Lung (tissue), 12 donors: ENCODE results near the gene SGTA. TPM values are rescaled to one million over a fixed set of nuclear protein-coding genes. Genes with fewer than 3 reads are reported as not detected.

ENCODE experiments used
- ATAC-seq: fragments of 200-7000 bp; cut with Tn5 transposase; one replicate; pipeline ENCODE4 v1.9.1; 2020; ENCODE audit warnings: moderate number of reproducible peaks; ENCODE audit not compliant: insufficient read depth, low FRiP score
- DNase-seq, 3 donors: peaks; one replicate each; pipeline ENCODE4 v3.0.0-alpha.2; 2013 to 2017
- H3K27ac ChIP-seq, 2 donors: one replicate each; pipeline ENCODE4 v1.5.1; 2013; ENCODE audit warnings: mild to moderate bottlenecking in 2 of 2, moderate library complexity in 2 of 2, control low read depth in 1 of 2, inconsistent platforms in 1 of 2, low read depth in 1 of 2, low read length in 1 of 2
- H3K27me3 ChIP-seq, 3 donors: one replicate each; pipeline ENCODE4 v1.5.1; 2013; ENCODE audit warnings: low read length in 2 of 3; ENCODE audit not compliant: control insufficient read depth in 3 of 3, insufficient read depth in 3 of 3
- H3K36me3 ChIP-seq, 4 donors: one replicate each; pipeline ENCODE4 v1.5.1; 2013; ENCODE audit warnings: low read length in 4 of 4, mild to moderate bottlenecking in 1 of 4, moderate library complexity in 1 of 4; ENCODE audit not compliant: control insufficient read depth in 4 of 4, insufficient read depth in 4 of 4
- H3K4me1 ChIP-seq, 5 donors: one replicate each; pipeline ENCODE4 v1.5.1; 2013; ENCODE audit warnings: low read length in 5 of 5, mild to moderate bottlenecking in 2 of 5, moderate library complexity in 1 of 5; ENCODE audit not compliant: control insufficient read depth in 5 of 5, insufficient read depth in 5 of 5
- H3K4me3 ChIP-seq: one replicate; pipeline ENCODE4 v1.5.1; 2013; ENCODE audit warnings: mild to moderate bottlenecking, control low read depth, moderate library complexity
- H3K9ac ChIP-seq, 2 donors: one replicate each; pipeline ENCODE4 v1.5.1; 2013; ENCODE audit warnings: low read length in 2 of 2, control low read depth in 1 of 2; ENCODE audit not compliant: insufficient read depth in 1 of 2
- H3K9me3 ChIP-seq, 4 donors: one replicate each; pipeline ENCODE4 v1.5.1; 2013; ENCODE audit warnings: low read length in 3 of 4, mild to moderate bottlenecking in 1 of 4, moderate library complexity in 1 of 4; ENCODE audit not compliant: control insufficient read depth in 4 of 4, insufficient read depth in 3 of 4
- WGBS, 2 donors: extraction: QIAGEN DNeasy Blood & Tissue Kit; methylation state at CpG; one replicate each; pipeline ENCODE4 v1.1.7; 2013; 5-methylcytosine and 5-hydroxymethylcytosine counted together
- polyA plus RNA-seq, 2 donors: library from polyadenylated mRNA; stranded (reverse); fragments of 200-250 nt; gene quantifications; one replicate each; pipeline ENCODE4 v1.2.1, GENCODE V29; 2013
- total RNA-seq, 2 donors: library from RNA; depleted of rRNA in 1 of 2; stranded (reverse); fragments of >200 nt in 1 of 2; gene quantifications; one replicate each; pipeline ENCODE4 v1.2.1, GENCODE V29; 2014 to 2021
- TF ChIP-seq, protein P1 (sequence below): IDR thresholded peaks from 2 replicates; pipeline ENCODE4 v1.5.1; 2012; ENCODE audit warnings: mild to moderate bottlenecking; ENCODE audit errors: control extremely low read depth, extremely low read depth
- donor health status: control.
- donor health status: control.
- donor health status: Bipolar disorder and iron deficiency.
- donor health status: healthy.
- donor health status: DM: yes; HTN: yes; CAD: no.

SGTA gene
- total and polyA plus RNA-seq, 4 donors = 33.3 to 64.7 (median 51.9) TPM

DNA sequence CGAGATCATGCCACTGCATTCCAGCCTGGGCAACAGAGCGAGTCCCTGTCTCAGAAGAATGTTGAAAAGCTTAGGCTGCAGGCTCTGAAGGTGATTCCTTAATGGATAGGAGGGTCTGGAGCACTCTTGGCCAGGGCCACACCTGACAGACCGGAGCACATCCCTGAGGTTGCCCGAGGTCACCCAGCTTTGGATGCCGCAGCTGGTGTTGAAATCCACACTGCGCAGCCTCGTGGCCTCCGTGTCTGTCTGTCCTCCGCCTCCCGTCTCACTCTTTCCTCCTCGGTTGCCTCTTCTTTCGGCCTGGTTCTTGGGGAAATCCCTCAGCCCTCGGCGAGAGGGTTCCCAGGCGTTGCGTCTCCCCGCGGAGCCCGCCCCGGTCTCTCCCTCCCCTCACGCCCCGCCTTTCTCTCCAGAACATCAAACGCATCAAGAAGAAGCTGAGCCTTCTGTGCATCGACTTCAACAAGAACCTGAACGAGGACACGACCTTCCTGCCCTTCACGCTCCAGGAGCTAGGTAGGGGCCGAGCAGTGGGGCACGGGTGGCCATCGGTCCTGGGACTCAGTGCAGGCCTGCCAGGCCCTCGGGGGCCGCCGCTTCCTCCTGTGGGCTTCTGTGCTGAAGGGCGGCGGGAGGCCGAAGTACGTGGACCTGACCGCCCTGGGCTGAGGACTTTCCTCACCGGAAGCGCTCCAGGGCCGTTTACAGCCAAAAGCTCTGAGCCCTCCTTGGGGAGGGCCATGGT lies 16.4 kb upstream of the SGTA start:
- H3K9ac ChIP-seq = no peak overlapping the region
- H3K27me3 ChIP-seq = no peaks in the 10 kb centered on the region
- TF ChIP-seq, protein P1, sequence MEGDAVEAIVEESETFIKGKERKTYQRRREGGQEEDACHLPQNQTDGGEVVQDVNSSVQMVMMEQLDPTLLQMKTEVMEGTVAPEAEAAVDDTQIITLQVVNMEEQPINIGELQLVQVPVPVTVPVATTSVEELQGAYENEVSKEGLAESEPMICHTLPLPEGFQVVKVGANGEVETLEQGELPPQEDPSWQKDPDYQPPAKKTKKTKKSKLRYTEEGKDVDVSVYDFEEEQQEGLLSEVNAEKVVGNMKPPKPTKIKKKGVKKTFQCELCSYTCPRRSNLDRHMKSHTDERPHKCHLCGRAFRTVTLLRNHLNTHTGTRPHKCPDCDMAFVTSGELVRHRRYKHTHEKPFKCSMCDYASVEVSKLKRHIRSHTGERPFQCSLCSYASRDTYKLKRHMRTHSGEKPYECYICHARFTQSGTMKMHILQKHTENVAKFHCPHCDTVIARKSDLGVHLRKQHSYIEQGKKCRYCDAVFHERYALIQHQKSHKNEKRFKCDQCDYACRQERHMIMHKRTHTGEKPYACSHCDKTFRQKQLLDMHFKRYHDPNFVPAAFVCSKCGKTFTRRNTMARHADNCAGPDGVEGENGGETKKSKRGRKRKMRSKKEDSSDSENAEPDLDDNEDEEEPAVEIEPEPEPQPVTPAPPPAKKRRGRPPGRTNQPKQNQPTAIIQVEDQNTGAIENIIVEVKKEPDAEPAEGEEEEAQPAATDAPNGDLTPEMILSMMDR = no peak
- H3K27ac ChIP-seq = peak overlapping the region in 1 of 2 donors; percentile 47
- peaks cover 0 to 48% (median 20%) of the 10 kb centered on the region in 4 donors for H3K36me3 ChIP-seq
- DNase-seq (no peak), ATAC-seq (no peak)
- H3K4me3 ChIP-seq = no peak overlapping the region
- peaks cover 0 to 2% (median 0%) of the 10 kb centered on the region in 4 donors for H3K9me3 ChIP-seq
- 94% methylated on average over 41 of the region's 41 CpGs for WGBS, 2 donors
- H3K4me1 ChIP-seq = no peaks in the 10 kb centered on the region

GRCh38 chr19:2798733-2799132 lies 15.7 kb upstream of the SGTA start:
- TF ChIP-seq, protein P1 = no peak
- H3K36me3 ChIP-seq = peaks cover 0 to 50% (median 20%) of the 10 kb centered on the region in 4 donors

GRCh38 chr19:2798158-2798685 lies 15.1 kb upstream of the SGTA start:
- Histone ChIP-seq H3K27me3 (no peaks in the 10 kb centered on the region), H3K9ac (no peak overlapping the region), H3K4me1 (no peaks in the 10 kb centered on the region), H3K27ac (peak overlapping the region in 1 of 2 donors; percentile 67), H3K4me3 (no peak overlapping the region), H3K9me3 (peaks cover 0 to 2% (median 0%) of the 10 kb centered on the region in 4 donors), H3K36me3 (peaks cover 0 to 51% (median 22%) of the 10 kb centered on the region in 4 donors)
- DNase-seq = no peak
- TF ChIP-seq, protein P1 = no peak
- WGBS, 2 donors = 95 to 97% methylated on average over 16 of the region's 16 CpGs
- no peak for ATAC-seq

More at GRCh38 chr19:2798733-2799132, 15.7 kb upstream of the SGTA start:
- Histone ChIP-seq H3K27me3 (no peaks in the 10 kb centered on the region), H3K4me1 (no peaks in the 10 kb centered on the region), H3K9me3 (peaks cover 0 to 2% (median 0%) of the 10 kb centered on the region in 4 donors), H3K4me3 (no peak overlapping the region), H3K27ac (peak overlapping the region in 1 of 2 donors; percentile 67), H3K9ac (no peak overlapping the region)
- WGBS, 2 donors = 90% methylated on average over 7 of the region's 7 CpGs
- DNase-seq = no peak
- ATAC-seq = no peak
